DND-41 (cell line): Measurements from ENCODE around the gene STARD13.

Source experiments
- ATAC-seq: fragments of 200-7000 bp; cut with Tn5 transposase; 3 replicates; pipeline ENCODE4 v1.9.1; 2021; ENCODE audit warnings: low read depth; ENCODE audit not compliant: insufficient read depth
- DNase-seq: peaks from one replicate; pipeline ENCODE4 v3.0.0-alpha.2; 2020
- H2AFZ ChIP-seq: 2 replicates; pipeline ENCODE4 v1.6.0; 2012; ENCODE audit warnings: low read depth, low read length
- H3K27ac ChIP-seq: 2 replicates; pipeline ENCODE4 v1.5.1; 2012; ENCODE audit warnings: low read length, inconsistent platforms
- H3K27me3 ChIP-seq: fragments of 200-600 bp; sonication (generic); 2 replicates; pipeline ENCODE4 v1.6.0; 2012; ENCODE audit warnings: low read length, mild to moderate bottlenecking, inconsistent platforms; ENCODE audit not compliant: insufficient read depth, poor library complexity
- H3K36me3 ChIP-seq: 2 replicates; pipeline ENCODE4 v1.5.1; 2012; ENCODE audit warnings: low read length, inconsistent platforms; ENCODE audit not compliant: insufficient read depth
- H3K4me1 ChIP-seq: 2 replicates; pipeline ENCODE4 v1.5.1; 2012; ENCODE audit warnings: mild to moderate bottlenecking, low read length; ENCODE audit not compliant: insufficient read depth
- H3K4me2 ChIP-seq: 2 replicates; pipeline ENCODE4 v1.6.0; 2012; ENCODE audit warnings: mild to moderate bottlenecking, moderate library complexity, low read length, inconsistent platforms; ENCODE audit not compliant: insufficient read depth
- H3K4me3 ChIP-seq, 2 experiments: fragments of 200-600 bp in 1 of 2; shearing (Covaris generic) in 1 of 2; 2 replicates each; pipeline ENCODE4 v1.5.1; 2012 to 2016; ENCODE audit warnings: inconsistent platforms in 2 of 2, low read length in 2 of 2, mild to moderate bottlenecking in 2 of 2, low read depth in 1 of 2, moderate library complexity in 1 of 2
- H3K79me2 ChIP-seq: 2 replicates; pipeline ENCODE4 v1.6.0; 2012; ENCODE audit warnings: low read length, inconsistent platforms; ENCODE audit not compliant: insufficient read depth
- H3K9ac ChIP-seq: 2 replicates; pipeline ENCODE4 v1.6.0; 2012; ENCODE audit warnings: low read depth, mild to moderate bottlenecking, inconsistent platforms, low read length, moderate library complexity
- H3K9me3 ChIP-seq: 2 replicates; pipeline ENCODE4 v1.5.1; 2012; ENCODE audit warnings: low read length, moderate library complexity, mild to moderate bottlenecking, inconsistent platforms; ENCODE audit not compliant: insufficient read depth, severe bottlenecking
- H4K20me1 ChIP-seq: 2 replicates; pipeline ENCODE4 v1.6.0; 2012; ENCODE audit warnings: low read length; ENCODE audit not compliant: insufficient read depth
- EZH2 ChIP-seq: IDR thresholded peaks from 3 replicates; pipeline ENCODE4 v1.6.1; 2012; ENCODE audit warnings: borderline replicate concordance, low read depth, mild to moderate bottlenecking, moderate library complexity, low read length, inconsistent platforms; ENCODE audit not compliant: severe bottlenecking
- TF ChIP-seq, protein P1 (sequence below): IDR thresholded peaks from 2 replicates; pipeline ENCODE4 v1.5.1; 2012; ENCODE audit warnings: borderline replicate concordance, low read length, moderate library complexity, mild to moderate bottlenecking; ENCODE audit not compliant: poor library complexity, severe bottlenecking; ENCODE audit errors: extremely low read depth

The STARD13 gene

DNA sequence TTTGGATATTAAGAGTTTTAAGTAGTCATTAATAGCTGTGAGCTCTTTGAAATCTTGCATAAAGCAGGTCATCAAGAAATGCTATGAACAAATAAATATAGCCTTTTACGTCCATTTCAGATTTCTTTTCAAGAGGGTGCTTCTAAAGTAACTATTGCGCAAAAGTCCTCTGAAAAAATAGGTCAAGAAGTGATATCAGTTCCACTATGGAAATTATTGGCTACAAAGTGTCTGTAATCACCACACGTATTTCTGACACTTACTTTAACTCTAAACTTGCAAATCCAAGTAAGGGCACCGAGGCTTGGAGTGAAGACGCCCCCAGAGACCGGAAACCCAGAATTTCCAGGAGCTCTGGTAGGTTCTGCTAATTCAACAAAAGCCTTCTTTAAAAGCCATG is 44.9 kb upstream of the STARD13 start:
- H3K9ac ChIP-seq: no peak overlapping the region
- no peaks in the 10 kb centered on the region for H3K27me3 ChIP-seq
- no peak for DNase-seq
- no peak for ATAC-seq
- H2AFZ ChIP-seq: no peak overlapping the region
- H3K4me3 ChIP-seq: no peak overlapping the region
- no peaks in the 10 kb centered on the region for H3K79me2 ChIP-seq
- no peak for TF ChIP-seq EZH2
- TF ChIP-seq, protein P1, sequence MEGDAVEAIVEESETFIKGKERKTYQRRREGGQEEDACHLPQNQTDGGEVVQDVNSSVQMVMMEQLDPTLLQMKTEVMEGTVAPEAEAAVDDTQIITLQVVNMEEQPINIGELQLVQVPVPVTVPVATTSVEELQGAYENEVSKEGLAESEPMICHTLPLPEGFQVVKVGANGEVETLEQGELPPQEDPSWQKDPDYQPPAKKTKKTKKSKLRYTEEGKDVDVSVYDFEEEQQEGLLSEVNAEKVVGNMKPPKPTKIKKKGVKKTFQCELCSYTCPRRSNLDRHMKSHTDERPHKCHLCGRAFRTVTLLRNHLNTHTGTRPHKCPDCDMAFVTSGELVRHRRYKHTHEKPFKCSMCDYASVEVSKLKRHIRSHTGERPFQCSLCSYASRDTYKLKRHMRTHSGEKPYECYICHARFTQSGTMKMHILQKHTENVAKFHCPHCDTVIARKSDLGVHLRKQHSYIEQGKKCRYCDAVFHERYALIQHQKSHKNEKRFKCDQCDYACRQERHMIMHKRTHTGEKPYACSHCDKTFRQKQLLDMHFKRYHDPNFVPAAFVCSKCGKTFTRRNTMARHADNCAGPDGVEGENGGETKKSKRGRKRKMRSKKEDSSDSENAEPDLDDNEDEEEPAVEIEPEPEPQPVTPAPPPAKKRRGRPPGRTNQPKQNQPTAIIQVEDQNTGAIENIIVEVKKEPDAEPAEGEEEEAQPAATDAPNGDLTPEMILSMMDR: no peak
- H4K20me1 ChIP-seq: no peaks in the 10 kb centered on the region
- no peak overlapping the region for H3K27ac ChIP-seq
- H3K4me1 ChIP-seq: no peaks in the 10 kb centered on the region
- H3K36me3 ChIP-seq: no peaks in the 10 kb centered on the region
- H3K9me3 ChIP-seq: no peaks in the 10 kb centered on the region
- H3K4me2 ChIP-seq: no peak overlapping the region

DNA sequence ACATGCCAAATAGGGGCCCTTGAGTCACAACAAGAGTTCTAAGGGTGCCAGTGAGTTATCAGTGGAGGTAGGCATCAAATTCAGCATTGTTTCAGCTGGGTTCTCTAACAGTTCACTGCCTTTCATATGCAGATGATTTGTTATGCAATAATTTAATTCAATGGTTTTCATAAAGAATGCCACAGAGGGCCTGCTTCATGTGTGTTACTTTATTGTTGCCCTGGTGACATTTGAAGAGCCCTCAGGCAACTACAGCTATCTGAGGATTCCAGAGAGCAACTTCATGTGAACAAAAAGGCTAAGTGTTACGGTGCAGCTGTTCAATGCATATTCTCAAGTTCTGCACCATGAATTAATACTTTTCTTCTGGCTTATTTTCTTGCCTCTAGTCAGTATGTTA is 43.1 kb upstream of the STARD13 start:
- Histone ChIP-seq H3K4me2 (no peak overlapping the region), H2AFZ (no peak overlapping the region), H3K4me1 (no peaks in the 10 kb centered on the region), H3K27ac (no peak overlapping the region), H3K9me3 (no peaks in the 10 kb centered on the region), H4K20me1 (no peaks in the 10 kb centered on the region), H3K36me3 (no peaks in the 10 kb centered on the region), H3K4me3 (no peak overlapping the region), H3K9ac (no peak overlapping the region), H3K79me2 (no peaks in the 10 kb centered on the region), H3K27me3 (no peaks in the 10 kb centered on the region)
- DNase-seq (no peak), ATAC-seq (no peak)
- TF ChIP-seq EZH2: no peak
- TF ChIP-seq, protein P1: no peak

DNA sequence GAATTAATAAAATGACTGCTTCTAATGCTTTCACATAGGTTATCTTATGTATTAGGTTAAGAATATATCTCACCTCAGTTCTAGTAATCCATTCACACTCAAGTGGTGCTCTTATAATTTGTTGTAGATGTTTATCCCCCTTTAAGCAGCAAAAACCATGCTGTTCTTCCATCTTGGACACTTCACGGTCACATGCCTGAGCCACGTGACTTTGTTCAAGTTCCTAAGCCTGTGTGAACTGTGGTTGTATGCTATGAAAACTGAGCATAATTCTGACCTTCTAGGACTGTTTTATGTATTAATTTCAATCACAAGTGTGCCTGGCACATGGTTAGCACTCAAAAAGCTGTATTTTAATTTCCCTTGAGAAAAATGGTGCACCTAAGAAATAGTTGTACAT is 41.2 kb upstream of the STARD13 start:
- no peak for DNase-seq
- ATAC-seq: no peak
- no peak overlapping the region for H3K4me3 ChIP-seq
- no peak overlapping the region for H3K9ac ChIP-seq
- H3K4me1 ChIP-seq: no peaks in the 10 kb centered on the region
- H3K4me2 ChIP-seq: no peak overlapping the region
- H2AFZ ChIP-seq: no peak overlapping the region
- H3K79me2 ChIP-seq: no peaks in the 10 kb centered on the region
- H3K36me3 ChIP-seq: no peaks in the 10 kb centered on the region
- no peaks in the 10 kb centered on the region for H3K9me3 ChIP-seq
- no peaks in the 10 kb centered on the region for H3K27me3 ChIP-seq
- no peak overlapping the region for H3K27ac ChIP-seq
- TF ChIP-seq, protein P1: no peak
- TF ChIP-seq EZH2: no peak
- no peaks in the 10 kb centered on the region for H4K20me1 ChIP-seq

DNA sequence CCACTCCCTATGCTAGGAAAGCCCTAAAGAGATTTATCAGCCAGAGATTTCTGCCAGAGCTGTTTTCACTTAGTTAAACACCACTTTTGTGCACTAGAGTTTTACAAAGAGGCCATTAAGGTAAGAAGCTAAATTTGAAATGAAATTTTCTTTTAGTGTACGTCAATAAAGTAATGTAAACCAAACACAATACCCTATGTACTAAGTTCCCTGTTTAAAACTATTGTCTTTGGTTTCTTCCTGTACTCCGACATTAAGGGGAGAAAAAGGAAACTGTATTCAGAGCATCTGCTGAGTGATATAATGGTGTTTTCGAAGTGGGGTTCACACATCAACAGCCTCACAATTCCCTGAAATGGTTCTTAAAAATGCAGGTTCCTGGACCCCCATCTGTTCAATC is 40.7 kb upstream of the STARD13 start:
- ATAC-seq (no peak), DNase-seq (no peak)
- Histone ChIP-seq H4K20me1 (no peaks in the 10 kb centered on the region), H3K27ac (no peak overlapping the region), H3K36me3 (no peaks in the 10 kb centered on the region), H3K79me2 (no peaks in the 10 kb centered on the region), H3K9ac (no peak overlapping the region), H3K4me2 (no peak overlapping the region), H3K9me3 (no peaks in the 10 kb centered on the region), H3K4me3 (no peak overlapping the region), H3K4me1 (no peaks in the 10 kb centered on the region), H3K27me3 (no peaks in the 10 kb centered on the region), H2AFZ (no peak overlapping the region)
- TF ChIP-seq, protein P1: no peak
- TF ChIP-seq EZH2: no peak
